Thyroid gland (tissue), 4 donors: Measurements from ENCODE around the gene ARNT2. TPM values are rescaled to one million over a fixed set of nuclear protein-coding genes. Genes with fewer than 3 reads are reported as not detected.

Source experiments
- DNase-seq, 2 donors: peaks; one replicate each; pipeline ENCODE4 v3.0.0-alpha.2; 2019
- H3K27ac ChIP-seq, 3 donors: fragments of 200-600 bp; sonication (generic); 1 replicate in 2 of 3; 2 replicates in 1 of 3; pipeline ENCODE4 v1.5.1; 2016 to 2019; ENCODE audit warnings: mild to moderate bottlenecking in 1 of 3, moderate library complexity in 1 of 3
- H3K27me3 ChIP-seq: fragments of 200-600 bp; sonication (generic); one replicate; pipeline ENCODE4 v1.5.1; 2019
- H3K36me3 ChIP-seq, 2 donors: fragments of 200-600 bp; sonication (generic); one replicate each; pipeline ENCODE4 v1.5.1; 2016 to 2019
- H3K4me1 ChIP-seq, 2 donors: fragments of 200-600 bp; sonication (generic); one replicate each; pipeline ENCODE4 v1.5.1; 2017 to 2019
- H3K4me3 ChIP-seq, 3 donors: fragments of 200-600 bp; sonication (generic); replicated peaks in 1 of 3; 1 replicate in 2 of 3; 2 replicates in 1 of 3; pipeline ENCODE4 v1.5.1; 2016; ENCODE audit warnings: mild to moderate bottlenecking in 1 of 3
- H3K9me3 ChIP-seq: fragments of 200-600 bp; sonication (generic); one replicate; pipeline ENCODE4 v1.5.1; 2017
- CTCF ChIP-seq, 6 experiments: fragments of 200-600 bp in 3 of 6; fragments of 450-650 bp in 3 of 6; sonication (generic) in 3 of 6; IDR thresholded peaks; one replicate each; pipeline ENCODE4 v1.5.1; 2016 to 2019; ENCODE audit warnings: antibody characterized with exemption in 6 of 6, mild to moderate bottlenecking in 2 of 6, inconsistent platforms in 1 of 6, moderate library complexity in 1 of 6
- POLR2A ChIP-seq, 2 donors: fragments of 450-650 bp; IDR thresholded peaks; one replicate each; pipeline ENCODE4 v1.6.1; 2017; ENCODE audit warnings: antibody characterized with exemption in 2 of 2, mild to moderate bottlenecking in 2 of 2, moderate library complexity in 1 of 2
- WGBS, 2 donors: methylation state at CpG; one replicate each; pipeline ENCODE4 v1.1.5; 2017; 5-methylcytosine and 5-hydroxymethylcytosine counted together
- intact Hi-C: fragments of 100-400 bp; cut with DNase I; formaldehyde crosslinking; loops from one replicate; pipeline ENCODE4 v1.15.1; 2023
- total RNA-seq, 4 donors: library from RNA; depleted of rRNA; stranded (reverse); fragments of >200 nt; gene quantifications; one replicate each; pipeline ENCODE4 v1.2.3, GENCODE V29; 2016

ARNT2 gene
- total RNA-seq, 4 donors from 2014 or later, result 9.4 to 19.1 (median 13.8) TPM

GRCh38 chr15:80445300-80446041, 41.3 kb downstream of the ARNT2 start:
- no peaks in the 10 kb centered on the region for H3K27me3 ChIP-seq
- H3K36me3 ChIP-seq, result no peaks in the 10 kb centered on the region
- no peaks in the 10 kb centered on the region for H3K9me3 ChIP-seq
- no peak overlapping the region for H3K4me3 ChIP-seq
- no peak for DNase-seq
- WGBS, 2 donors, result 76 to 84% methylated on average over 13 of the region's 13 CpGs
- H3K4me1 ChIP-seq, result no peaks in the 10 kb centered on the region
- H3K27ac ChIP-seq, result no peak overlapping the region
- no peak for TF ChIP-seq POLR2A (IDR thresholded peaks at IDR 0.05)
- no peak for TF ChIP-seq CTCF (IDR thresholded peaks at IDR 0.05)
- intact Hi-C loops, result no loop called here

GRCh38 chr15:80447077-80447476, 42.9 kb downstream of the ARNT2 start:
- intact Hi-C loops, result no loop called here
- no peaks in the 10 kb centered on the region for H3K36me3 ChIP-seq
- no peaks in the 10 kb centered on the region for H3K9me3 ChIP-seq
- TF ChIP-seq CTCF (IDR thresholded peaks at IDR 0.05) (no peak), POLR2A (IDR thresholded peaks at IDR 0.05) (no peak)
- H3K27ac ChIP-seq, result no peak overlapping the region
- no peaks in the 10 kb centered on the region for H3K4me1 ChIP-seq
- DNase-seq, result no peak
- no peak overlapping the region for H3K4me3 ChIP-seq
- H3K27me3 ChIP-seq, result no peaks in the 10 kb centered on the region

- H3K36me3 ChIP-seq, result no peaks in the 10 kb centered on the region
- intact Hi-C loops, result loop anchor here (5.0 to 10.0 kb wide), 2 partner anchors 125 to 517 kb away; no protein-coding TSS in a partner anchor
- H3K27me3 ChIP-seq, result no peaks in the 10 kb centered on the region
- H3K4me1 ChIP-seq, result no peaks in the 10 kb centered on the region
- no peak for TF ChIP-seq CTCF (IDR thresholded peaks at IDR 0.05)
- no peak for TF ChIP-seq POLR2A (IDR thresholded peaks at IDR 0.05)
- no peak for DNase-seq
- H3K27ac ChIP-seq, result no peak overlapping the region
- no peak overlapping the region for H3K4me3 ChIP-seq
- WGBS, 2 donors, result 69 to 72% methylated on average over 5 of the region's 5 CpGs
- H3K9me3 ChIP-seq, result no peaks in the 10 kb centered on the region
Observed at GRCh38 chr15:80449825-80450224, 45.6 kb downstream of the ARNT2 start.

- intact Hi-C loops, result loop anchor here (5.0 to 10.0 kb wide), 2 partner anchors 124 to 516 kb away; no protein-coding TSS in a partner anchor
- 62 to 74% methylated on average over 13 to 14 of the region's 14 CpGs for WGBS, 2 donors
Observed at GRCh38 chr15:80450811-80451321, 46.7 kb downstream of the ARNT2 start.

More at GRCh38 chr15:80450811-80451321, 46.7 kb downstream of the ARNT2 start:
- Histone ChIP-seq H3K36me3 (no peaks in the 10 kb centered on the region), H3K9me3 (no peaks in the 10 kb centered on the region), H3K4me3 (no peak overlapping the region), H3K4me1 (peaks cover 2 to 3% of the 10 kb centered on the region in 2 donors), H3K27ac (no peak overlapping the region), H3K27me3 (no peaks in the 10 kb centered on the region)
- DNase-seq, result peak in 1 of 2 donors; percentile 7
- TF ChIP-seq POLR2A (IDR thresholded peaks at IDR 0.05), result no peak
- TF ChIP-seq CTCF (IDR thresholded peaks at IDR 0.05), result no peak
